H1 (cell line): ENCODE results near the gene RPTOR. TPM values are rescaled to one million over a fixed set of nuclear protein-coding genes. Genes with fewer than 3 reads are reported as not detected.

Experiments
- CTCF ChIA-PET: fragments of 300-600 bp; sonication (Branson Sonifier 250); formaldehyde crosslinking; loops from one replicate; lab custom pipeline; 2021; ENCODE audit not compliant: partially characterized antibody; lab: Charles Lee
- POLR2A ChIA-PET: fragments of 300-600 bp; sonication (Branson Sonifier 250); formaldehyde crosslinking; loops from one replicate; lab custom pipeline; 2021; ENCODE audit warnings: inconsistent platforms; ENCODE audit not compliant: partially characterized antibody; lab: Charles Lee
- DNase-seq, 2 experiments: peaks; one replicate each; pipeline versions ENCODE4 v3.0.0 to v3.0.0-alpha.2; 2010 to 2022; ENCODE audit warnings: low spot score in 2 of 2, low read depth in 1 of 2, mixed read lengths in 1 of 2
- FAIRE-seq: peaks from 2 replicates; lab custom pipeline; 2011; peaks lifted over from hg19 to GRCh38; lab: Jason Lieb, UNC
- H2AFZ ChIP-seq: 2 replicates; pipeline ENCODE4 v1.8.1; 2012; ENCODE audit warnings: low read length, inconsistent platforms
- H2AK5ac ChIP-seq: 2 replicates; pipeline ENCODE4 v1.6.1; 2013; ENCODE audit warnings: low read depth, low read length
- H2BK120ac ChIP-seq: replicated peaks from 2 replicates; pipeline ENCODE3; 2013; ENCODE audit warnings: low read depth, low read length, inconsistent platforms
- H2BK12ac ChIP-seq: 2 replicates; pipeline ENCODE4 v1.6.1; 2013; ENCODE audit warnings: low read depth, low read length
- H2BK15ac ChIP-seq: 2 replicates; pipeline ENCODE4 v1.6.1; 2013; ENCODE audit warnings: low read length
- H2BK20ac ChIP-seq: 2 replicates; pipeline ENCODE4 v1.6.1; 2013; ENCODE audit warnings: low read length
- H2BK5ac ChIP-seq: 2 replicates; pipeline ENCODE4 v1.6.1; 2013; ENCODE audit warnings: low read depth, low read length
- H3K14ac ChIP-seq: 2 replicates; pipeline ENCODE4 v1.6.1; 2013; ENCODE audit warnings: inconsistent platforms; ENCODE audit not compliant: insufficient read length
- H3K18ac ChIP-seq: 2 replicates; pipeline ENCODE4 v1.6.1; 2013; ENCODE audit warnings: low read length; ENCODE audit errors: extremely low read depth
- H3K23ac ChIP-seq: 2 replicates; pipeline ENCODE4 v1.6.1; 2013; ENCODE audit warnings: inconsistent platforms; ENCODE audit not compliant: insufficient read length
- H3K23me2 ChIP-seq: 2 replicates; pipeline ENCODE4 v1.6.1; 2013; ENCODE audit warnings: low read depth, low read length
- H3K27ac ChIP-seq: 2 replicates; pipeline ENCODE4 v1.6.1; 2011; ENCODE audit warnings: low read depth, low read length, inconsistent platforms
- H3K27me3 ChIP-seq, 4 experiments: replicated peaks in 1 of 4; 1 replicate in 1 of 4; 2 replicates in 3 of 4; pipeline versions ENCODE4 v1.6.1 to v1.8.1; 2011 to 2013; ENCODE audit warnings: low read length in 3 of 4, mild to moderate bottlenecking in 3 of 4, inconsistent platforms in 2 of 4, mixed read lengths in 2 of 4, moderate library complexity in 1 of 4; ENCODE audit not compliant: control insufficient read depth in 3 of 4, insufficient read depth in 3 of 4; ENCODE audit errors: extremely low read depth in 1 of 4
- H3K36me3 ChIP-seq, 4 experiments: 2 replicates each; pipeline versions ENCODE4 v1.6.1 to v1.8.1; 2011 to 2013; ENCODE audit warnings: mild to moderate bottlenecking in 4 of 4, low read length in 3 of 4, moderate library complexity in 2 of 4, control low read depth in 1 of 4, inconsistent platforms in 1 of 4; ENCODE audit not compliant: insufficient read depth in 4 of 4, control insufficient read depth in 2 of 4
- H3K4ac ChIP-seq: replicated peaks from 2 replicates; pipeline ENCODE3; 2013; ENCODE audit warnings: low read length, low read depth, mixed read lengths, inconsistent platforms; ENCODE audit not compliant: insufficient read length
- H3K4me1 ChIP-seq, 4 experiments: replicated peaks in 1 of 4; 1 replicate in 1 of 4; 2 replicates in 3 of 4; pipeline versions ENCODE4 v1.6.1 to v1.8.1; 2011 to 2013; ENCODE audit warnings: low read length in 3 of 4, inconsistent platforms in 2 of 4, mixed read lengths in 1 of 4; ENCODE audit not compliant: insufficient read depth in 4 of 4, control insufficient read depth in 3 of 4
- H3K4me2 ChIP-seq, 2 experiments: 2 replicates each; pipeline versions ENCODE4 v1.6.1 to v1.8.1; 2011 to 2013; ENCODE audit warnings: low read depth in 2 of 2, low read length in 2 of 2, control low read depth in 1 of 2, inconsistent platforms in 1 of 2, mild to moderate bottlenecking in 1 of 2; ENCODE audit not compliant: insufficient read depth in 1 of 2
- H3K4me3 ChIP-seq, 4 experiments: fragments of 200-600, 300-600 bp in 1 of 4; sonication (generic), shearing (Covaris generic), sonication (Bioruptor Twin) in 1 of 4; 2 replicates each; pipeline versions ENCODE4 v1.5.1 to v1.8.1; 2011 to 2016; ENCODE audit warnings: low read length in 4 of 4, low read depth in 3 of 4, control low read depth in 2 of 4, inconsistent platforms in 2 of 4, mild to moderate bottlenecking in 2 of 4, mixed read lengths in 1 of 4, moderate library complexity in 1 of 4; ENCODE audit not compliant: insufficient read depth in 2 of 4; ENCODE audit errors: extremely low read depth in 1 of 4
- H3K56ac ChIP-seq: replicated peaks from 2 replicates; pipeline ENCODE3; 2013; ENCODE audit warnings: low read depth, mild to moderate bottlenecking, mixed read lengths, low read length, inconsistent platforms; ENCODE audit not compliant: insufficient read length
- H3K79me1 ChIP-seq: 2 replicates; pipeline ENCODE4 v1.6.1; 2013; ENCODE audit warnings: low read depth, low read length, control low read depth
- H3K79me2 ChIP-seq, 2 experiments: 2 replicates each; pipeline versions ENCODE4 v1.6.1 to v1.8.1; 2012 to 2013; ENCODE audit warnings: low read length in 2 of 2, mild to moderate bottlenecking in 2 of 2, inconsistent platforms in 1 of 2; ENCODE audit not compliant: insufficient read depth in 2 of 2, control insufficient read depth in 1 of 2
- H3K9ac ChIP-seq, 4 experiments: replicated peaks in 1 of 4; 1 replicate in 1 of 4; 2 replicates in 3 of 4; pipeline versions ENCODE4 v1.6.1 to v1.8.1; 2011 to 2013; ENCODE audit warnings: low read depth in 3 of 4, low read length in 3 of 4, control low read depth in 2 of 4, mild to moderate bottlenecking in 2 of 4, moderate library complexity in 2 of 4, inconsistent platforms in 1 of 4; ENCODE audit errors: extremely low read depth in 1 of 4
- H3K9me3 ChIP-seq, 2 experiments: 2 replicates each; pipeline versions ENCODE4 v1.6.1 to v1.8.1; 2012 to 2013; ENCODE audit warnings: mild to moderate bottlenecking in 2 of 2, moderate library complexity in 2 of 2, control low read depth in 1 of 2, inconsistent platforms in 1 of 2, low read depth in 1 of 2, low read length in 1 of 2, mixed read lengths in 1 of 2; ENCODE audit not compliant: insufficient read depth in 2 of 2
- H4K20me1 ChIP-seq, 2 experiments: replicated peaks in 1 of 2; 2 replicates each; pipeline versions ENCODE3 to v1.8.1; 2011 to 2013; ENCODE audit warnings: inconsistent platforms in 2 of 2, low read length in 2 of 2, mild to moderate bottlenecking in 1 of 2; ENCODE audit not compliant: insufficient read depth in 2 of 2, control insufficient read depth in 1 of 2
- H4K5ac ChIP-seq: 2 replicates; pipeline ENCODE4 v1.6.1; 2013; ENCODE audit warnings: low read length, low read depth, mixed read lengths, inconsistent platforms; ENCODE audit not compliant: insufficient read length
- H4K8ac ChIP-seq: 2 replicates; pipeline ENCODE4 v1.8.0; 2013; ENCODE audit warnings: mild to moderate bottlenecking, moderate library complexity, low read length, inconsistent platforms; ENCODE audit not compliant: insufficient read depth; ENCODE audit errors: extremely low read depth
- H4K91ac ChIP-seq: replicated peaks from 2 replicates; pipeline ENCODE3; 2013; ENCODE audit warnings: low read length, mixed read lengths, inconsistent platforms; ENCODE audit not compliant: insufficient read length
- CBX5 ChIP-seq: fragments of 300-800, 300-1000 bp; sonication (generic); IDR thresholded peaks from 2 replicates; pipeline ENCODE4 v1.7.1; 2016; ENCODE audit warnings: antibody characterized with exemption, low read length, low read depth
- CBX8 ChIP-seq: fragments of 300-800, 300-1000 bp; sonication (generic); IDR thresholded peaks from 2 replicates; pipeline ENCODE4 v1.7.1; 2016; ENCODE audit warnings: low read depth, low read length, borderline replicate concordance
- CREB1 ChIP-seq: IDR thresholded peaks from 2 replicates; pipeline ENCODE4 v1.6.1; 2012; ENCODE audit warnings: inconsistent platforms
- CTBP2 ChIP-seq: IDR thresholded peaks from 2 replicates; pipeline ENCODE4 v1.7.0; 2011; ENCODE audit warnings: borderline replicate concordance, mild to moderate bottlenecking, moderate library complexity, mixed read lengths, low read length; ENCODE audit not compliant: insufficient read depth, insufficient read length
- EP300 ChIP-seq, 2 experiments: IDR thresholded peaks; 1 replicate in 1 of 2; 2 replicates in 1 of 2; pipeline ENCODE4 v1.6.1; 2011 to 2012; ENCODE audit warnings: low read depth in 2 of 2, low read length in 2 of 2, mild to moderate bottlenecking in 2 of 2, borderline replicate concordance in 1 of 2, inconsistent platforms in 1 of 2, moderate library complexity in 1 of 2
- KDM5A ChIP-seq: fragments of 200-600 bp; IDR thresholded peaks from 2 replicates; pipeline ENCODE4 v1.7.1; 2012; ENCODE audit warnings: mild to moderate bottlenecking, low read length, inconsistent platforms, mixed read lengths
- RBBP5 ChIP-seq: IDR thresholded peaks from 2 replicates; pipeline ENCODE4 v1.7.1; 2012; ENCODE audit warnings: low read depth, mild to moderate bottlenecking, inconsistent platforms, low read length, moderate library complexity, borderline replicate concordance
- SAP30 ChIP-seq: fragments of 300-600 bp; sonication (generic); IDR thresholded peaks from 2 replicates; pipeline ENCODE4 v1.7.1; 2012; ENCODE audit warnings: low read length, moderate library complexity, mild to moderate bottlenecking, inconsistent platforms; ENCODE audit not compliant: insufficient read depth, insufficient replicate concordance
- SIRT6 ChIP-seq: IDR thresholded peaks from one replicate; pipeline ENCODE4 v1.7.1; 2012; ENCODE audit warnings: low read length, inconsistent platforms
- SP1 ChIP-seq: IDR thresholded peaks from 2 replicates; pipeline ENCODE4 v1.6.1; 2011; ENCODE audit warnings: low read depth, low read length
- SP4 ChIP-seq: IDR thresholded peaks from 2 replicates; pipeline ENCODE4 v1.6.1; 2012; ENCODE audit warnings: low read length, inconsistent platforms
- TAF7 ChIP-seq: optimal IDR thresholded peaks from 2 replicates; pipeline ENCODE3; 2011; ENCODE audit warnings: low read depth, mild to moderate bottlenecking, inconsistent platforms, low read length, moderate library complexity, borderline replicate concordance
- TBP ChIP-seq: IDR thresholded peaks from 2 replicates; pipeline ENCODE4 v1.6.1; 2011; ENCODE audit warnings: low read depth, low read length, improper control_type of control experiment
- WGBS, 2 experiments: shearing (Covaris generic) in 1 of 2; methylation state at CpG; one replicate each; pipeline versions ENCODE4 v1.1.6 to v1.1.7; 2013 to 2015; ENCODE audit warnings: low lambda C conversion rate in 2 of 2, mixed read lengths in 2 of 2, inconsistent platforms in 1 of 2, low coverage in 1 of 2, missing lambda C conversion rate in 1 of 2; ENCODE audit not compliant: insufficient replicate concordance in 2 of 2, insufficient coverage in 1 of 2, insufficient read length in 1 of 2; ENCODE audit errors: extremely low coverage in 1 of 2, missing lambda C conversion rate in 1 of 2; 5-methylcytosine and 5-hydroxymethylcytosine counted together
- polyA plus RNA-seq, 7 experiments: library from polyadenylated mRNA; depleted of rRNA in 3 of 7; stranded (reverse) in 5 of 7; unstranded in 2 of 7; fragments of >200 nt in 5 of 7; fragments of 200-250 nt in 2 of 7; gene quantifications; 1 replicate in 5 of 7; 2 replicates in 1 of 7; 4 replicates in 1 of 7; pipeline versions ENCODE4 v1.2.1 to v1.2.3, GENCODE V29; 2011 to 2013; ENCODE audit warnings: missing spikeins in 2 of 7, mixed read lengths in 2 of 7
- total RNA-seq: library from RNA; stranded (reverse); fragmentation: NEBNext Ultra II Directional; extraction: Animal tissue kit (Norgen Biotek cat#: 25700); gene quantifications from 2 replicates; pipeline ENCODE4 v1.2.1, GENCODE V29; 2021
- TF ChIP-seq, protein P1 (sequence below): IDR thresholded peaks from 2 replicates; pipeline ENCODE4 v1.6.1; 2011; ENCODE audit warnings: low read length, improper control_type of control experiment

The RPTOR gene
- total and polyA plus RNA-seq, 2 of the 8 experiments (the other 6 are each of a cell fraction or from before 2014, with no cell fraction given) = 6.9 to 28.7 TPM

DNA sequence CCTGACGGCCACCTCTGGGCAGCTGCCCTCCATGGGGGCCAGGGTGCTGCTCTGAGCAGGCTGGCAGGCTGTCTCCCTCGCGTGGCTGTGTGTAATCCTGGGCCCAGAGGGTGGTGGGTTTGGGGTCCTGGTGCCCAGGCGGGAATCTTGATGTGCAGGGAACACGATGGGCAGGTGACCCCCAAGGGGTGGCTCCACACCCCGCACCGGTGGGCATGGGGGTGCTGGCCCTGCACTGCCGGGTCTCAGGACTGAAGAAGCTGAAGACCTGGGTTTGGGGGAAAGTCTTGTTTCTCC, 455.6 kb downstream of the RPTOR start:
- no peak overlapping the region for H2BK120ac ChIP-seq
- H3K9ac ChIP-seq = no peak overlapping the region
- H3K27me3 ChIP-seq = peaks cover 7 to 19% (median 19%) of the 10 kb centered on the region in 4 experiments; a peak in 6 of 7 replicates
- H2BK15ac ChIP-seq = no peak overlapping the region
- H2BK20ac ChIP-seq = no peak overlapping the region
- H3K23me2 ChIP-seq = peaks cover 5% of the 10 kb centered on the region; the same call in 1 of the 2 replicates
- no peak overlapping the region for H4K5ac ChIP-seq
- no peaks in the 10 kb centered on the region for H3K79me2 ChIP-seq
- no peak overlapping the region for H3K18ac ChIP-seq
- H2BK5ac ChIP-seq = no peak overlapping the region
- H2AFZ ChIP-seq = no peak overlapping the region
- ChIA-PET POLR2A (interaction anchor here (1.6 kb wide), 1 partner anchor 23 kb away, joined by 3 read pairs; no protein-coding TSS in a partner anchor), CTCF (interaction anchor here (0.9 to 1.1 kb wide), 2 partner anchors 12 to 23 kb away, joined by 3 read pairs; no protein-coding TSS in a partner anchor)
- no peak for TF ChIP-seq CBX5
- no peak for TF ChIP-seq TBP
- no peak for TF ChIP-seq CREB1
- no peak for TF ChIP-seq TAF7
- TF ChIP-seq RBBP5 = no peak
- no peak for TF ChIP-seq SP4
- no peak for TF ChIP-seq EP300 (IDR thresholded peaks at IDR 0.05; ENCODE audit: borderline replicate concordance in 1 of 2, low read depth in 2 of 2, low read length in 2 of 2)
- no peak for TF ChIP-seq SP1
- TF ChIP-seq KDM5A = no peak
- no peak for TF ChIP-seq SAP30
- TF ChIP-seq, protein P1, sequence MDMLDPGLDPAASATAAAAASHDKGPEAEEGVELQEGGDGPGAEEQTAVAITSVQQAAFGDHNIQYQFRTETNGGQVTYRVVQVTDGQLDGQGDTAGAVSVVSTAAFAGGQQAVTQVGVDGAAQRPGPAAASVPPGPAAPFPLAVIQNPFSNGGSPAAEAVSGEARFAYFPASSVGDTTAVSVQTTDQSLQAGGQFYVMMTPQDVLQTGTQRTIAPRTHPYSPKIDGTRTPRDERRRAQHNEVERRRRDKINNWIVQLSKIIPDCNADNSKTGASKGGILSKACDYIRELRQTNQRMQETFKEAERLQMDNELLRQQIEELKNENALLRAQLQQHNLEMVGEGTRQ = no peak
- TF ChIP-seq SIRT6 = no peak
- no peak for TF ChIP-seq CTBP2
- no peak for TF ChIP-seq CBX8
- no peak overlapping the region for H2AK5ac ChIP-seq
- no peak overlapping the region for H3K4me2 ChIP-seq
- no peak overlapping the region for H2BK12ac ChIP-seq
- H3K27ac ChIP-seq = no peak overlapping the region
- 95% methylated on average over 8 of the region's 8 CpGs; no CpG with 5 or more reads in 1 of the 2 experiments for WGBS, 2 experiments
- DNase-seq = no peak
- FAIRE-seq = no peak
- H4K91ac ChIP-seq = no peak overlapping the region
- peaks cover 0 to 8% (median 1%) of the 10 kb centered on the region in 4 experiments; a peak in 3 of 8 replicates for H3K36me3 ChIP-seq
- H3K14ac ChIP-seq = no peak overlapping the region
- H4K8ac ChIP-seq = no peak overlapping the region
- H3K79me1 ChIP-seq = no peaks in the 10 kb centered on the region
- H3K56ac ChIP-seq = no peak overlapping the region
- peaks cover 3 to 14% of the 10 kb centered on the region in 2 experiments for H4K20me1 ChIP-seq
- H3K4me3 ChIP-seq = no peak overlapping the region
- no peak overlapping the region for H3K23ac ChIP-seq
- no peak overlapping the region for H3K4ac ChIP-seq
- no peaks in the 10 kb centered on the region for H3K9me3 ChIP-seq
- H3K4me1 ChIP-seq = peaks cover 0 to 7% (median 1%) of the 10 kb centered on the region in 4 experiments; a peak in 3 of 7 replicates
